SU-DHL-6 (cell line): ENCODE results near the gene KRT2.

ENCODE experiments used
- H2AFZ ChIP-seq: fragments of 200-600 bp; sonication (generic); 2 replicates; pipeline ENCODE4 v1.6.1; 2014; ENCODE audit warnings: low read depth, mild to moderate bottlenecking, moderate library complexity, mixed read lengths, antibody characterized with exemption, low read length; ENCODE audit not compliant: severe bottlenecking
- H3F3A ChIP-seq: fragments of 200-600 bp; shearing (Covaris generic); 2 replicates; pipeline ENCODE4 v1.6.0; 2016; ENCODE audit warnings: antibody characterized with exemption, mild to moderate bottlenecking; ENCODE audit not compliant: insufficient read depth
- H3K27ac ChIP-seq: fragments of 200-600 bp; sonication (generic); 2 replicates; pipeline ENCODE4 v1.5.1; 2016; ENCODE audit warnings: low read depth, mild to moderate bottlenecking, low read length, moderate library complexity, mixed read lengths
- H3K27me3 ChIP-seq: fragments of 200-600 bp; sonication (generic), shearing (Covaris generic); 2 replicates; pipeline ENCODE4 v1.6.0; 2014; ENCODE audit warnings: mild to moderate bottlenecking, low read length
- H3K36me3 ChIP-seq: fragments of 200-600 bp; sonication (generic); 2 replicates; pipeline ENCODE4 v1.6.1; 2014; ENCODE audit warnings: mild to moderate bottlenecking, low read length, mixed read lengths
- H3K4me2 ChIP-seq: fragments of 300-600, 200-600 bp; shearing (Covaris generic), sonication (generic); 2 replicates; pipeline ENCODE4 v1.6.0; 2014; ENCODE audit warnings: low read length, low read depth, mild to moderate bottlenecking; ENCODE audit not compliant: poor library complexity, severe bottlenecking
- H3K4me3 ChIP-seq: fragments of 200-600 bp; sonication (generic); 2 replicates; pipeline ENCODE4 v1.5.1; 2014; ENCODE audit warnings: antibody characterized with exemption, low read length, mild to moderate bottlenecking, mixed read lengths; ENCODE audit not compliant: insufficient read depth, poor library complexity, severe bottlenecking
- H3K79me2 ChIP-seq: fragments of 200-600 bp; sonication (generic); 2 replicates; pipeline ENCODE4 v1.6.1; 2014; ENCODE audit warnings: mild to moderate bottlenecking, low read length, moderate library complexity; ENCODE audit not compliant: insufficient read depth
- H3K9ac ChIP-seq: fragments of 200-600 bp; sonication (generic); 2 replicates; pipeline ENCODE4 v1.7.0; 2014; ENCODE audit warnings: mild to moderate bottlenecking, low read length
- H3K9me2 ChIP-seq: fragments of 200-600 bp; sonication (generic); replicated peaks from 2 replicates; pipeline ENCODE4 v1.6.1; 2014; ENCODE audit warnings: low read length; ENCODE audit not compliant: insufficient read depth
- H3K9me3 ChIP-seq: fragments of 200-600 bp; sonication (generic); 2 replicates; pipeline ENCODE4 v1.6.1; 2014; ENCODE audit warnings: low read length, mixed read lengths; ENCODE audit not compliant: insufficient read depth
- H4K20me1 ChIP-seq: fragments of 200-600 bp; sonication (generic); 2 replicates; pipeline ENCODE4 v1.6.1; 2014; ENCODE audit warnings: low read depth, mild to moderate bottlenecking, antibody characterized with exemption, low read length, moderate library complexity, mixed read lengths
- EZH2phosphoT487 ChIP-seq: fragments of 200-600 bp; sonication (generic), shearing (Covaris generic); conservative IDR thresholded peaks from 2 replicates; pipeline ENCODE4 v1.6.1; 2018; ENCODE audit warnings: mild to moderate bottlenecking, antibody characterized with exemption, low read length, moderate library complexity, mixed read lengths
- TF ChIP-seq, protein P1 (sequence below): fragments of 200-600 bp; sonication (generic); IDR thresholded peaks from one replicate; pipeline ENCODE4 v1.5.1; 2017; ENCODE audit warnings: antibody characterized with exemption, mild to moderate bottlenecking, low read length, moderate library complexity; ENCODE audit not compliant: insufficient read depth, poor library complexity, severe bottlenecking

The KRT2 gene

DNA sequence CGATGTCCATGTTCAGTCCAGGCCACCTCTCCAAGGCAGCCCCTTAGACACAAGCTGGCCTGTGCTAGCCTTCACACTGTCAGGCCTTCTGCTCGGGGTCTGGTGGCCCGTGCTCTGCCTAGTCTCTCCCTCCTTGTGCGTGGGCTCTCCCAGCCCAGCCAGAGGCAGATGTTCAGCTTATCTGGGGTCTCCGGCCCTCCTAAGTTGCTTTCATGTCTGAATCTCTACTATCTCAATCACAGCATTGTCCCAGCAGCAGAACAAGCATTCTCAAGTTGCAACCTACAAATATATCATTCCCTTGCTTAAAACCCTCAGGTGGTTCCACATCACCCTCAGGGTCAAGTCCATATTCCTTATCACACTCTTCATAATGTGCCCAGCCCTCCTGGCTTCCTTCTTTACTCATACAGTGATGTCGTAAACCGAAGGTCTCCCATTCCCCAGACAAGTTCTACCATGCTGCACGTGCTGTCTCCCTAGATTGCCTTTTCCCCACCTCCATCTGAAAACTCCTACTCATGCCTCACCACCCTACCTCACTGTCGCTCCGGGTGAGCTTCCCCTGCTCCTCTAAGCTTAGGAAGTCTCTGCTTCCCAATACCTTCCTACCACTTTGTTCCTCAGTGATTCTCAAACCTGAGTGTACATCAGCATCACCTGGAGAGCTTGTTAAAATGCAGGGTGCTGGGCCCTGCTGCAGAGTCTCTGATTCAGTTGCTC is 35.2 kb downstream of the KRT2 start:
- H2AFZ ChIP-seq, result no peak overlapping the region
- no peaks in the 10 kb centered on the region for H3K9me3 ChIP-seq
- H3K9me2 ChIP-seq, result no peaks in the 10 kb centered on the region
- H4K20me1 ChIP-seq, result no peaks in the 10 kb centered on the region
- H3K4me2 ChIP-seq, result no peak overlapping the region
- H3K27me3 ChIP-seq, result no peaks in the 10 kb centered on the region
- H3F3A ChIP-seq, result no peaks in the 10 kb centered on the region
- no peak for TF ChIP-seq EZH2phosphoT487
- TF ChIP-seq, protein P1, sequence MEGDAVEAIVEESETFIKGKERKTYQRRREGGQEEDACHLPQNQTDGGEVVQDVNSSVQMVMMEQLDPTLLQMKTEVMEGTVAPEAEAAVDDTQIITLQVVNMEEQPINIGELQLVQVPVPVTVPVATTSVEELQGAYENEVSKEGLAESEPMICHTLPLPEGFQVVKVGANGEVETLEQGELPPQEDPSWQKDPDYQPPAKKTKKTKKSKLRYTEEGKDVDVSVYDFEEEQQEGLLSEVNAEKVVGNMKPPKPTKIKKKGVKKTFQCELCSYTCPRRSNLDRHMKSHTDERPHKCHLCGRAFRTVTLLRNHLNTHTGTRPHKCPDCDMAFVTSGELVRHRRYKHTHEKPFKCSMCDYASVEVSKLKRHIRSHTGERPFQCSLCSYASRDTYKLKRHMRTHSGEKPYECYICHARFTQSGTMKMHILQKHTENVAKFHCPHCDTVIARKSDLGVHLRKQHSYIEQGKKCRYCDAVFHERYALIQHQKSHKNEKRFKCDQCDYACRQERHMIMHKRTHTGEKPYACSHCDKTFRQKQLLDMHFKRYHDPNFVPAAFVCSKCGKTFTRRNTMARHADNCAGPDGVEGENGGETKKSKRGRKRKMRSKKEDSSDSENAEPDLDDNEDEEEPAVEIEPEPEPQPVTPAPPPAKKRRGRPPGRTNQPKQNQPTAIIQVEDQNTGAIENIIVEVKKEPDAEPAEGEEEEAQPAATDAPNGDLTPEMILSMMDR, result no peak
- H3K36me3 ChIP-seq, result no peaks in the 10 kb centered on the region
- H3K27ac ChIP-seq, result no peak overlapping the region
- no peaks in the 10 kb centered on the region for H3K79me2 ChIP-seq
- H3K4me3 ChIP-seq, result no peak overlapping the region
- no peak overlapping the region for H3K9ac ChIP-seq

DNA sequence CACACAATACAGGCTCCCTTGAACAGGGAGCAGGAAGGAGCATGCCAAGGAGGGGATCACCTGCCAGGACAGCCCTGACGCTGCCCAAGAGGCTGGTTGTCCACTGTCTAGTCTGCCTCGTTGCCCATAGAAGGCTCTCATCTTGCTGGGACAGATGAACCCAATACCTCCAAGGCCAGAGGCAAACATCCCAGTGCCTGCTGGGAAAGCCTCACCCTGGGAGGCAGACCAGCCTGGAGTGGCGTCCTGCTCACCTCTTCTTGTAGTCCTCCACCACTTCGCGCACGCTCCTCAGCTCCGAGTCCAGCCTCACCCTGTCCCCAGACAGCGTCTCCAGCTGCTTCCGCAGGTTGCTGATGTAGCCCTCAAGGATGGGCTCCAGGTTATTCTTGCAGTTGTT is 36.1 kb downstream of the KRT2 start:
- Histone ChIP-seq H3K27me3 (no peaks in the 10 kb centered on the region), H4K20me1 (no peaks in the 10 kb centered on the region), H3K36me3 (no peaks in the 10 kb centered on the region), H3K4me2 (no peak overlapping the region), H2AFZ (no peak overlapping the region), H3K9me2 (no peaks in the 10 kb centered on the region), H3F3A (no peaks in the 10 kb centered on the region), H3K9me3 (no peaks in the 10 kb centered on the region), H3K27ac (no peak overlapping the region), H3K79me2 (no peaks in the 10 kb centered on the region), H3K4me3 (no peak overlapping the region), H3K9ac (no peak overlapping the region)
- no peak for TF ChIP-seq EZH2phosphoT487
- TF ChIP-seq, protein P1, result no peak

DNA sequence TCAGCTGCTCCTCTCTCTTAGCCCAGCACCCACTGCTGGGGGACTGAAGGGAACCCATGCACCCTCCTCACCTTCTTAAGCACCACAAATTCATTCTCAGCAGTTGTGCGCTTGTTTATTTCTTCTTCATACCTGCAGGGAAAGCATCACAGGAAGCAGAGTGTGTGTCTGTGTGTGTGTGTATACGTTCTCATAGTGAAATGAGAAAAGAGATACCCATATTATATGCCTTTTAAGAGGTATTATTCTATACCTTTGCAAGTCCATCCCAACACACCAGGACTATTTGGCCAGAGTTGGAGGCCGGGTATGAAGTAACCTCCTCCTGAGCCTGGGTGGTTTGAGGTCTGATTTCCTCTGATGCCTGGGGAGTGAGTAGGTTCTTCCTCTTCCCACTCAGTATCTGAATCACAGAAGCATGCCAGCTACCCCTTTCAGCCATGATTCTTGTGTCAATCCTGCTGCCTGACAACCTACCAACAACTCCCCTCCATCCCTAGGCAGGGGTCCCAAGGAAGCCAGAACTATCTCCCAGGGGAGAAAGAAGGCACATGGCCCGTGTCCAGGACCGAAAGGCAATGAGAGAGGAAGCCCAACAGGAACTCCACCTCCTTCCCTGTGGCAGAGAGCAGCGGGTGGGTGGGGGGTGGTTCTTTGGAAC is 36.7 kb downstream of the KRT2 start:
- H3K27me3 ChIP-seq, result no peaks in the 10 kb centered on the region

More for the DNA sequence above, 36.7 kb downstream of the KRT2 start:
- no peak overlapping the region for H3K4me3 ChIP-seq
- H3K9me3 ChIP-seq, result no peaks in the 10 kb centered on the region
- TF ChIP-seq, protein P1, result no peak
- TF ChIP-seq EZH2phosphoT487, result no peak
- no peaks in the 10 kb centered on the region for H3F3A ChIP-seq
- no peaks in the 10 kb centered on the region for H4K20me1 ChIP-seq
- H3K4me2 ChIP-seq, result no peak overlapping the region
- no peak overlapping the region for H2AFZ ChIP-seq
- H3K9me2 ChIP-seq, result no peaks in the 10 kb centered on the region
- no peaks in the 10 kb centered on the region for H3K36me3 ChIP-seq
- no peak overlapping the region for H3K9ac ChIP-seq
- no peak overlapping the region for H3K27ac ChIP-seq
- H3K79me2 ChIP-seq, result no peaks in the 10 kb centered on the region
